ENCODE measurements around the gene ITFG1.
A peak's percentile ranks its signal among the peaks of the same experiment; 100 is the strongest.

ITFG1 gene

DNA sequence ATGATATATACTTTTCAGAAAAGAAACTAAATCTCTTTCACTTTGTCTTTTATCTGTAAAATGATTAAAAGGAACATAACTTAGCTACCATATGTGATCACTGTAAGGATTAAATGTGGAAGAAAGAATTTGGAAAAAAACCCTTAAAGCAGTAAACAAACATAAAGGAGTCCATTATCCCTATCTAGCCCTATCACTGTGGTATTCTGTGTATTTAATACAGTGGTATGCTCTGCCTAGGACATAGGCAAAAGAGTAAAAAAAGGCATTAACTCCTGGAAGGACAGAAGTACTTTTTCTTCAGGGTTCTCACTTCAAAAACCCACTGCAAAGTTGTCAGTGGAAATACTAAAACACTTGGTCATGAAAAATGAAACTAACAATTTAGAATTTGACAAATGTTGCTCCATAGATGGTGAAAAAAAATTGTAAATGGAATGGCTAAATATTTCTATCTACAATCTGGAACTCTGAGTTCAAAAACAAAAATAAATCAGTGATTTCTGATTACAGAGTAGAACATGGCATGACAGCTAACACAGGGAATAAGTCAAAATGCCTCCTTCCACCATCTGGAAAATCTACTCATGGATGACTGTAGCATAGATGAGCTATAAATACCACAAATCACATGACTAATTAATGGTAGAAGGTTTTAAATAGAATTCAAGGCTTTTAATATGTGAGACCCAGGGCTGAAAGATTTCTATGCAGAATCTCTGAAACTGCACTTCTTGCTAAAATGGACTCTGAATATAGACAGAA, 140.1 kb downstream of the ITFG1 start:
- no peak for DNase-seq

DNA sequence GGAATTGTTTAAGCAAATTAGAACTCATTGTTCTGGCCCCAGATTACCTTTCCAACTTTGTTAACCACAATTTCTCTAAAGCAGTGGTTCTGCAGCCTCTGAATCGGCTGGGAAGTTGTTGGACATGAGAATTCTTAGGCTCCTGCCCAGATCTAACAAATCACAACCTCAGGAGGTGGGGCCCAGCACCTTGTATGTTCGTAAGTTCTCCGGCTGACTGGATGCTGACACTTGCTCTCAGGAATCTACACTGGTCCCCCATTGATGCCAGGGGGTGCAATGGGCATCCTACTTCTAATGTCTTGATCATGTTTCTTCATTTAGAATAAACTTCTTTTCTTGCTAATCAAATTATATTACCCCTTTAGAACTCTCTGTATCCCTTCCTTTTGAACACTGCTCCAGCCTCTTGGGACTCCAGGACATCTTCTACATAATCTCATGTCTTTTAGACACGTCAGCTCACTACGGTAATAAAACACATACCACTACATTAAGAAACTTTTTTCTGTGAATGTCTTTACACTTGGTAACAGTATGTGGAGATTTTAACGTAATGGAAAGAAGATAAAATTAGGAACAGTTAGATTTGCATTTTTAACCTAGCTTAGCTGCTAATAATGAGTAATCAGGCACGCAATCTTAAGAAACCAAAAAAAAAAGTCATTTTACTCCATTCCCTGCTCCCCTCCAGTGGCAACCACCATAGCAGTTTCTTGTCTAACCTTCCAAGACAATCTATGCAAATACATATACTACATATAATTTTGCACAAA, 143.2 kb downstream of the ITFG1 start:
- DNase-seq: no peak

DNA sequence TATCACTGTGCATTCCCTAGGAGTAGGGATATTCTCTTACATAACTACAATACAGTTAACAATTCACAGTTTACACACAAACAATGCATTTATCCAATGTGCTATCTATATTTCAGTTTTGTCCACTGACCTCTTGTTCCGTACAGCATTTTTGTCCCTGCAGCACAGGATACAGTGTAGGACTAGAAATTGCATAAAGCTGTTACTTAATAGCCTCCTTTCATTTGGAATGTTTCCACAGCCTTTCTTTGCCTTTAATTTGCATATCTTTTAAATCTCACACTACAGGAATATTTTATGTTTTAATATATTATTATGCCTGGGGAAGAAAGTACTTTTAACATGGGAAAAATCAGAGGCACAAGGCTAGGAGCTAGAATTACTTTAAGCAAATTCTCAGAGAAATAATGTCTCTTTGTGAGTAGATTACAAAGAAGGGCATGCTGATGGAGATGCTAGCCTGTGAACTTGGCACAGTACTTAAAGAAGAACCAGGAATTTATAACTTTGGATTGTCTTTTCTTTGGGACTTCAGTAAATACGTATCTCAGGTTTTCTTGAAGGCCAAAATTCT, 144.3 kb downstream of the ITFG1 start:
- DNase-seq: no peak

DNA sequence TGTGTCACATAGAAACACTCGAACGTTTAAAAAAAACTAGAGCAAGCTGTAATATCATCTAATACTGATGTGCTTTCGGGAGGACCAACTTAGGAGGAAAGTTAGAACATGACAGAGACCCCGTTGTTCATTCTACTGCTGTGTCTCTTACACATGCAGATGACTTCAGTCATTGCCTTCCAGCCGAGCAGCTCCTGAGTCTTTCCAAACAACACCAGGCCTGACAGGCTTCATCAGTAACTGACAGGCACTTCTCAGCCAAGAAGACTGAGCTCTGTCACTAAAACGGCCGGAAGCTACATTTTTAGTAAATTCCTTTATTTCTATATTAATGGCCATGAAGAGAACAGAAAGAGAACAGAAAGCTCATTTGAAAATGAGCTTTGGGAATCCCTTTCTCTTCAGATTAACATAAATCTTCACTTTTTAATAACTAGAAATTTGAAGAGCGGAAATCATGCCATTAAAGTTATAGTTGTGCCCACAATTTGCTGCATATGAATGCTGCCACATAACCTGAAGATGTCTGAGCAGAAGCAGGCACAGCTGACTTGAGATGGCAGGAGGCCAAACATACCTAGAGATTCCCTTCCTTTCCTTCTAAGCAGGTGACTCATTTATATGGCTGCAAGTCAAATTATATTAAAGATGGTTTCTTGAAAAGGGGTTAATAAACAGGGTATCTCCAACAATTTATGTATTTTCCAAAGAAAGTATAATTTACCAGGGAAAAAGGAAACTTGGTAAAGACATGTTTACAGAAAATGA, 148.9 kb downstream of the ITFG1 start:
- DNase-seq: no peak

DNA sequence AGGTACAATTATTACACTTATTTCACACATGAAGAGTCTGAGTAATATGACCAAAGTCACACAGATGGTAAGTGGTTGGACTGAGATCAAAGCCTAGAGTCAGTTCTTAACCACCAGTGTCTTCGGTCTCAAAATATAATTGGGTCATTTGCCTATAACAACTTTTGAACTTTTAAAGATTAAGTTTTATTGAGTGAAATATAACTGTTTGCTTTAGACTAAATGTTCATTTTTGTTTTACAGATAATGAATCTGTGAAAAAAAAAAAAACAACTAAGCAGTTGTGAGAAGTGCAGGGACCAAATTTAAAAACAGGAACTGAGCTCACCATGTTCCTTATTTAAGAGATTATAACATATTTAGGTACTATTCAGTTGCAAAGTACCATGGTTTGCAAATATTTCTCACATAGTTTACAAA, 150.1 kb downstream of the ITFG1 start:
- no peak for DNase-seq

DNA sequence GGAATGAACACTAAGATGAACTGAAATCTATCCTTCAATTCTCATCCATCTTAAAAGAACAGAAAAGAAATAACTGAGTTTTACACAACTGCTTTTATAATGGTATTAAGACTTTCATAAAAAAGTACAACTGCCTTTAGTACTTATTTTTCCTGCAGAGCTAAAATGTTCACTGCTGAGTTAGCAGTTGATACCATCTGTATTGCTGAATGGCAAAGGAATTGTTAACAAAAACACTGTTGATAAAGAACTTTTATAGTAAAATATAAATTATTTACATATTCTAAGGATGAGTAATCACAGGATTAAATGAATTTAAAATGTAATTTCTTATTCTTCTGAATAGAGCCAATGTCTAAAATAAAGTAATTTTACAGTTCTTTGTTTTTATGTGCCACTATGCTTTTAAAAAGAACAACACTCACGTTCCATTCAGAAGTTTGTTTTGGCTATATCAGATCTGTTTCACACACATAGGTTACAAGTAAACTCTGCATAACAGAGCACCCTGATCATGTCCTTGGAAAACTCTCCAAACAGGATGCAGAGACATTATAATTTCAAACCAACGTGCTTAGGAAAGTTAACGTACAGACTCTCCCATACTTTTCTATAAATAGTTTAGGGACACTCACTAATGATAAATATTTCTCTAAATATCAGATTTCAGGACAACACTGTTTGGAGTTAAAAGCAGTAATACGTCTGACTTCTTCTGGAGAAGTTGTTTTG, 151.1 kb downstream of the ITFG1 start:
- no peak for DNase-seq

DNA sequence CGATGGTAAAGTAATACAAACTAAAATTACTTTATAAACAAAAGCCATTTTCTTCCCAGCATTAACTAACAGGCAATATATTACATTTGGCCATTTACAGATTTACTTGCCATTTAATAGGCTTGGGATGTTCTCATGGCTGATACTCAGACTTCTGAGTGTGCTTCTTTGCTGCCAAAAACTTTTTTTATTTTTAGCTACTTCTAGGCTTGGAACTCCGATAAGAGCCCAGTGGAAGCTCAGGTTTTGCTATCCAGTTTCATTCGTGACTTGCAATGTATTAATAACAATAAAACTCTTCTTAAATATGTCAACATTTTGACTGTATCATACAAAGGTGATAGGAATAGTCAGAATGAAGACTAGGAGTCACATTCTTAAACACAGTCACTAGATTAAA, 152.3 kb downstream of the ITFG1 start:
- no peak for DNase-seq

DNA sequence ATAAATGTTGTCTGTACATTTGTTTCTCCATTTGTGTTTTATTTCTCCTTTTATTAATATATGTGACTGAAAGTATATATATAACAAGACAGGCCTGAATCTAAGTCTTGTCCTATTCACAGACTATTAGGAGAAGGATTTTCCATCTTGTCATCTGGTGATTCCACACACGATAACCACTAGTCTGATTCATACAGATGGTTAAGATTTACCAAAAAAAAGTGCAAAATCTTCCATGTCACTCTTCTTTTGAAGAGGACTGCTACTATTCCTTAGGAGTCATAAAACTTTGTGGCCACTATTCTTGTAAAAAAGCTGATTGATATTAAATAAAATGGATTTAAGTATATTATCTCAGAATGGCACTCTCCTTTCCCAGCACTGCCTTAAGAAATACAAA, 156.3 kb downstream of the ITFG1 start:
- DNase-seq: no peak

DNA sequence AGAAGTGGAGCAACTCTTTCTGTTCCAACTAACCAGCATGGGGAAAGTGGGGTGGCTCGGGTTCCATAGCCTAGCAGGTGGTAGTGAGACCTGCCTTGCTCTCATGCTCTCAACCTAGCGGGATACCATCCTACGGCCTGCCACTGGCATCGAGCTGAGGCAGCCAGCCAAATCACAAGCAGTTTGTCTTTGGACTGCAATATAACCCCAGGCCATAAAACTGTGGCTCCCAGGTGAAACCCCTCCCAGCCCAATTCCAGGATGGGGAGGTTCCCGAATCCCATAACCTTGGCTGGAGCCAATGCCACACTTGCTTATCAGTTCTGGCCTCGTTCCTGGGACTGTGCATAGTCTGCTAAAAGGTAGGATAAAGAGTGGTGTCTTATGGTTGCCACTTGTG, 161.3 kb downstream of the ITFG1 start:
- DNase-seq: no peak

DNA sequence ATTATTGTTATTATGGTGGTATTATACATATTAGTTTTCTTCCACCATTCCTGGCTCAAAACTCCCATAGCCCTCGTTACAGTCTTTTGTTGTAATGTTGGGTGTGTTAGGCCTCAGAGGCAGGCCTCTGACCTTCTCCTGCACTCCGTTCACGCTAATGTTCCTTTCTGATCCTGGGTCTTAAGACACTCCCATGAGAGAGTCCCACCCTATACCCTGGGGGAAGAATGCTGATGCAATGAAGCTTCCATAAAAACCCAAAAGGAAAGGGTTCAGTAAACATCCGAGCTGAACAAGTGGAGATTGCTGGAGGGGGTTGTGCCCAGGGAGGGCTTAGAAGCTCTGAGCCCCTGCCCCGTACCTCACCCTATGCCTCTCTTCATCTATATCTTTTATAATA, 175.9 kb downstream of the ITFG1 start:
- DNase-seq: no peak

DNA sequence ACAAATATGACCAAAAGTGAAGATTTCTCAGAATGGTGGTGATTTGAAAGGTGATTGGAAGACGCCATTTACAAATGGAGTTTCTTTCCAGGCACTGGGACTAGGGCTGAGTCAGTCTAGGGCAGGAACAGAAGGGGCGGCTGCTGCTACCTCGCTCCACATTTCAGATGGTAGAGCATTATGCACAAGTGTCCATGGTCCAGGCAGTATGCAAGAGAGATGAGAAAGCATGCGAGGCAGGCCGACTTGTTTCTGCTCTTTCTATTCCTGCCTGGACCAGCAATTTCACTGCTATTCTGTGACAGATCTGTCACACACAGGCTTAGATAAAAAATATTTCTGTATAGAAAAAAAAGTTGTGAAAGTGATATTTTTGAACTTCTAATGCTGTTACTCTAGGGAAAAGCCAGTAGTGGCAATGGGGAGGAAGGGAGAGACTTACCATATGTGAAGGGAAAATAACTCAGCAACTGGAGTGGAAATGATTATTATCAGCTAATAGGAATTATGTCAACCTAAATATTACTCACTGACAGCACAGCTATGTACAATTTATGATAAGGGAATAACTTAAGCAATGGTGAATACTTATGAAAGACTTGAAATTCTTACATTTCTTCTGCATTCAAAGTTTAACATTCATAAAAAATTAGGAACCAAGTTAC, 182.4 kb downstream of the ITFG1 start:
- DNase-seq: no peak

DNA sequence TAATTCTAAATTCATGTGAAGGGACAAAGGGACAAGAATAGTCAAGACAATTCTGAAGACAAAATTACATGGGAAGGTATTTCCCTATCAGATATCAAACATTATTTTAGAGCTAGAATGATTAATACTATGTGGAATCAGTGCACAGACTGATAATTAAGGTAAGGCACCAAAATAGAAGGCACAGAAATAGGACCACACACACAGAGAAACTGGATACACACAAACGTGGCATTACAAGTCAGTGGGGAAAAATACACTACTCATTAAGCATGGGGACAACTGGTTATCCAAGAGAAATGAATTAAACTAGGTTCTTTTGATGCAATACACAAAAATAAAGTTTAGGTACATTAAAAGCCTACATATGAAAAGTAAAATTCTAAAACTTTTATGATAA, 184.3 kb downstream of the ITFG1 start:
- no peak for DNase-seq

DNA sequence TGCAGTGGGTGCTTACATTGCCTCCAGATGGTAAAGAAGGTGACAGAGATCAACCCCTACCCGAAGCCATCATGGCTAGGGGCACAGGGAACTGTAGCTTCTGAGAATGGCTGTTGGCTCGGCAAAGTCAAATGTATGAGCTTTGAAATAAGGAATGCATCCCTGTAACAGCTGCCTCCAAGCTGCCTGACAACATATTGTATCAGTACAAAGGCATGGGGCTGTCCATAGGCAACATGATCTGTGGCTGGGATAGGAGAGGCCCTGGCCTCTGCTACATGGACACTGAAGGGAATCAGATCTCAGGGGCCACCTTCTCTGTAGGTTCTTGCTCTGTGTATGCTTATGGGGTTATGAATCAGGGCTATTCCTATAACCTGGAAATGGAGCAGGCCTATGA, 197.9 kb downstream of the ITFG1 start:
- no peak for DNase-seq

DNA sequence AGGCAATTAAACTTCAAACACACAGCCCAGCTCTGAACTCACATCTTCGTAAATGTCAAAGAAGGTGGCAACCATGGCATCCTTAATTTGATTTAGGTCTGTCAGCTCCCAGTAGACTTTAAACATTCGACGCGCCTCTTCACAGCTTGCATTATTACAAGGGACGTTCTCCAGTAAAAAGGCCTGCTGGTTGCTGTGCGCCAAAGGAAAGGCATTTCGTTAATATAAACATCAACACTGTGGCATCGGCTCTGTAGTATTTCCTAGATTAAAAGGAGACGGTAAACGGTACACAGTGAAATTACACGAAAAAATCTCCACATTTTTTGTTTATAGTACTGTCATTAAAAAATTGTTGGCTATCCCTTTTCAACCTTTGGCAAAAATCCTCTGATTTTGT, 200.4 kb downstream of the ITFG1 start:
- no peak for DNase-seq

DNA sequence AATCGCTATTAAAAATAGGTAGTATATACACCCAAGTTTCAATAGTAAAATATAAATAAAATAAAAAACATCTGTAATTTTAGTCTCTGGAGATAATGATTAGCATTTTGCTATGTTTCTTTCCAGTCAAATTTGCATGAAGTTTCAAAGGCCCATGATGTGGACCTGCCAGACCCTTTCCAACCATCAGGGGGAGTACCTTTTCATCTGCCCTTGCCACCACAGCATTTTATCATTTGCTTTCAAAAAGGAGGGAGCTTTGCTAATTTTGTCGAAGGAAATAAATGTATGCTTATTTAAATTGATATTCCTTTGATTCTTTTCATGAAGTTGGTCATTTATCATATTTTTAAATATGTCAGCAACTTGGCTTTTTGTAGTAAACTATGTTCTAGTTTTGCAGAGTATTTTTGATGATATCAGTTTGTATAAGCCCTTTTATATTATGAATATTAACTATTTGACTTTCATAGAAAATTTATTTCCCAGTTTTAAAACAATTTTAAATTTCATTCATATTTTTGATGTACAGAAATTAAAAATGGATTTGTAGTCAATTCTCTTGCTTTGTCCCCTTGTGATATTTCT, 201.9 kb downstream of the ITFG1 start:
- peak in 1 of 3 experiments; percentile 34 for DNase-seq

DNA sequence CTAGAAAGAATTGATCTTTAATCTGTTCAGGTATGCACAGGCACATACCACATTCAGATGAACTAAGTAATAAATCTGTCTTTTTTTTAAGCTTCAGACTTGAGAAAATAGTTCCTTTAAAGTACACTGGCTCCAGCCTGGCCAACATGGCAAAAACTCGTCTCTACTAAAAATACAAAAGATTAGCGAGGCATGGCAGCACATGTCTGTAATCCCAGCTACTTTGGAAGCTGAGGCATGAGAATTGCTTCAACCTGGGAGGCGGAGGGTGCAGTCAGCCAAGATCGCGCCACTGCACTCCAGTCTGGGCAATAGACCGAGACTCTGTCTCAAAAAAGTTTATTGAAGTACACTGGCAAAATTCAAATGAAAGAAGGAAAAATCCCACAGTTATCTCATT, 206.1 kb downstream of the ITFG1 start:
- DNase-seq: no peak

DNA sequence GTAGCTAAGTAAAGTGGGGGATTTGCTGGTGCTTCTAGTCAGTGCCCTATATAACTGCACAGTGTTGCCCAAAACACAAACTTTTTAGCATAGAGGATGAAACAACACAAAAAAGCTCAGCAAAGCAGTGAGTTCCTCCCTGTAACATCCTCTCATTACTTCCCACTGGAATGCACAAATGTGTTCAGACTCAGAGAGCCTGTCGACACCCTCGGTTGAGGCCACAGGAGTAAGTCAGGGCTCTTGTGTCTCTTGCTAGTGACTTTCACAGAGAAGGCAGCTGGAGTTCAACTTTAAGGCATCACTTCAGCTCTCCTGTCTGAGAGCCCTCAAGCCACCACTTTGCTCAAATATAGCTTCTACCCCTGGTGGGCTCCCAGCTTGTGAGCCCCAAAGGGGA, 209.9 kb downstream of the ITFG1 start:
- no peak for DNase-seq

DNA sequence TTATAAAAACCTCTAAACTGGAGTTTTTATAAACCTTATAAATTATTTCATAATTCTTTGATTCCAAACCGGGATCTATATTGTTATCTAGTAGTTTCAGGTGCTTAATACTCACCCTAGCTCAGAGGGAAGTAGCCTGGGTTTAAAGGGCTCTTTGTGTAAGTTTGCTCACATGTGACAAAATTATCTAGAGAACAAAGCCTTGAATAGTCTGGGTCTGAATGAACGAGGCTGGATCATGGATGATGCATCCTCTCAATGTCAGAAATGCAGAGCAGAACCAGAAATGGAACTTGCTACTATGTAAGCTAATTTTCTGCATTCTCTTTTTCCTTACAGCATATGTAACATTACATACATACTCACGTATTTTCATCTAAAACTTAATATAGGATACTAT, 213.2 kb downstream of the ITFG1 start:
- DNase-seq: peak in 1 of 3 experiments; percentile 26

DNA sequence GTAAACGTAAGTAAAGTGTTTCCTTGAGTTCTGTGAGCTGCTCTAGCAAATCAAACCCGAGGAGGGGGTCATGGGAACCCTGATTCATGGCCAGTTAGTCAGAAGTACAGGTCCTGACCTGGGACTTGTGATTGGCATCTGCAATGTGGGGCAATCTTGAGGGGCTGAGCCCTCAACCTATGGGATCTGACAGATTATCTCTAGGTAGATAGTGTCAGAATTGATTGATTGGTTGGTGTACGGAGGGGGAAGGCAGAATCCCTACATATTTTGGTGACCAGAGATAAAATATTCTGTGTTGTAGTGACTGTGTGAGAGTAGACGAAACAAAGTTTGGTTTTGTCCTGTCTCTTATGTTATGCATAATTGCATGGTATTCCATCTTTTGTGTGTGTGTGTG, 216.7 kb downstream of the ITFG1 start:
- DNase-seq: peak in 1 of 3 experiments; percentile 4

DNA sequence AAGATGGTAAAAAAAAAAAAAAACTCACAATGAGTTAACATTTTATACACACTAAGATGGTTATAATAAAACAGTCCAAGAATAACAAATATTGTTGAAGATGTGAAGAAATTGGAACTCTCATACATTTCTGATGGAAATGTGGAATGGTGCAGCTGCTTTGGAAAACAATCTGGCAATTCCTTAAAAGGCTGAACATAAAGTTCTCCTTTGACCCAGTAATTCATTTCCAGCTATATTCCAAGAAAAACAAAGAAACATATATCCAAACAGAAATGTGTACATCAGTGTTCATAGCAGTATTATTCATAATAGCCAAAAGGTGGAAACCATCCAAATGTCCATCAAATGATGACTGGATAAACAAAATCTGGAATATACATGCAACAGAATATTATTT, 219.8 kb downstream of the ITFG1 start:
- no peak for DNase-seq

DNA sequence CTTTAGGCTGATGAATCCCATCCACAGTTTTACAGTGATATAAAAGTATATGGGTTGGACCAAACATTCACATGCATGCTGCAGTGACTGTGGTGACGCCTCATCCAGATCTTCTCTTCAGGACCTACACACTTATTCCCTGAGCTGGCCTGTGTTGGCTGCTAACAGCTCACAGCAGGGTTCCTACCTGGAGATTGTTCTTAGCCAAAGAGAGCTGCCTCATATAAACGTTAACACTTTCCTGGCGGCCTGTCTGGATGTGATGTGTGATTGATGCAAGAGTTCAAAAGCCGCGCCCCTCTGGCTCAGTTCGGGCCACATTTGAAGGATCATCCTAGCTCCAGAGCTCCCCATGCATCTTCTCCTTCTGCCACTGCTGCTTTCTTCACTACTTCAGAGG, 224.1 kb downstream of the ITFG1 start:
- DNase-seq: no peak

DNA sequence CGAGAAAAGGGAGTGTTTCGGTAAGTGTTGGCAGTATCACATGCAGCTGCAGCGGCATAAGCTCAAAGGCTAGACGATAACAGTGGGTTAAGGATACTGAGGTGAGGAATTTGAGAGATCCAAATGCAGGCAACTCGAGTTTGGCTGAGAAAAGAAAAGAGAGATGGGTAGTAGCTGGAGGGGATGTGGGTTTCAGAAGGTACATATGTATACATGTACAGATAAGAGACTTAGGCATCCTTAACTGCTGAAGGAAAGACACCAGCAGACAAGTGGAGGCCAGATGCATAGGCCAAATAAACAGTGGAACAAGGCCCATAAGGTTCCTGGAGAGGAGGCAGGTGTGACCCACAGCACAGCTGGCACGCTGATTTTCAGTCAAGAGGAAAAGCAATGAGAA, 230.6 kb downstream of the ITFG1 start:
- DNase-seq: no peak
